GM19463 (cell line): Measurements from ENCODE around the gene CPLX3.

Experiments used
- ATAC-seq: cut with Tn5 transposase; IDR thresholded peaks from one replicate; pipeline ENCODE4 v1.9.1; 2021; ENCODE audit warnings: mild to moderate bottlenecking, moderate library complexity; ENCODE audit not compliant: unreplicated experiment

Gene CPLX3

DNA sequence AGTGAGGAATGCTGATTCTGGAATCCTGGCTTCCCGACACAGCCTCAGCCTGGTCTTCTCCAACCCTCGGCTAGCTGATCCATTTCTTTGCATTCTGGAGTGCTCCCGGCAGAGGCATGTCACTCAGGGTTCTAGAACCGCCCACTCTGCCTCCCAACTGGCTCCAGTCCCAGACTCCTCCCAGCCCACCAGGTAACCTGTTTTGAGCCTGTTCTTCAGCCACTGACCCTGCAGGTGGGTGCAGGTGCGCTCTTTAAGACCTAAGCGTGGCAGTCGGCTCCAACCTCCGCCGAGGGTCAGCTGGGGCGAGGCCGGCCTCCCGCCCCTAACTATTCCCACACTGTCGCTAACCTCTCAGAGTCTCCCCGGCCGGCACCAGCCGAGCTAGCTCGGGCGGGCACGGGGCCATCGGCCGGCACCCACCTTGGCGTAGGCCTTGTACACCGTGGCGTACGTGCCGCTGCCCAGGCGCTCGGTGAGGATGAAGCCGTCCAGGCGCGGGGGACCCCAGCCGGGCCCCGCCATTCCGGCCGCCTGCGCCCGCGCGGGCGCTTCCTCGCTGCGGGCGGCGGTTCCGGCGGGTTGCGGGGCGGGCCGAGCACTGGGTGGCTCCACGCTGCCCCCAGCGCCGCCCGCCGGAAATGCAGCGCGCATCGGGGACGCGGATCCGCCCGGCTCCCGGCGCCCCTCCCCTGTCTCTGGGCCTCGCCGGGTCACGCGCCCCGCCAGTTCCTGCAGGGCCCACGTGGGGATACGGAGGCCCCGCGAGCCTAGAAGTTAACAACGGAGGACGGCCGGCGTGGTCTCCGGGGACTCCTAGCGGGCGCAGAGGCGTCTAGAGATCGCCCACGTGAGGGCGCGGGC lies 16.4 kb downstream of the CPLX3 start, which contains the start of gene ULK3:
Gene ULK3, minus strand, starts transcription at position 576 of the 864 bp plus-strand sequence. Its CDS starts 51 bp downstream, at position 525.
- ATAC-seq: peak; percentile 88

DNA sequence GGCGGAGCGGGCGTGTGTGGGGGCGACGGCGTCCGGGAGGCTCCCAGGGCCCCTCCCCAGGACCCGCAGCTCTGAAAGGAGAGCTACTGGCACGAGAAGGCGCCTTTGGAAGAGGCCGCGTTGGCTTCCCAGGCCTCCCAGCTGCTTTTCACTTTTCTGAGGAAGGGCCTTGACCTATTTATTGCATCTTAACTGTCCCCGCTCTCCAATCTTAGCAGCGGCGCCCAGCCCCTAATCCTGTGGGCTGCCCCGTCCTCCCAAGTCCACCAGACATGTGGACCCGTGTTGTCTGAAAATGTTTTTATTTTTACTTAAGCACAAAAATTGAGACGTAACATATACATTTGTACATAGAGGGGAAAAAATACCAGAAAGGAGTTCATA lies 17.0 kb downstream of the CPLX3 start:
- no peak for ATAC-seq

DNA sequence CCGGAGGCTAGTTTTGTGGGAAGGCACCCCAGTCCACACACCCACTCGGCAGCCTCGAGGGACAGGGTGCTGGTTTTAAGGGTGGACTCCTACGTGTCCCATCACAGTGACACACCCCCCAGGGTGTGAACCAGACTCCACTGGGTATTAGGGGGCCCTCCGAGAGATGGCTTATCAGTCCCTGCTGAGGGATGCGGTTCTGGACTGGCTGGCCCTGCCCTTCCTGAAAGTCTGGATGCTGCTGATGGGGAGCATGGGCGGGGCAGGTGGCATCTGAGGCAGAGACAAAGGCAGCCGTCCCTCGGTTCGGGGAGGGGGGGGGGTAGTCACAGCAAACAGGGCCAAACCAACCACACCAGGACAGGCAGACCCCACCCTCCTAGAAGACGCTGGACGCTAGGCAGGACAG lies 17.5 kb downstream of the CPLX3 start:
- no peak for ATAC-seq

DNA sequence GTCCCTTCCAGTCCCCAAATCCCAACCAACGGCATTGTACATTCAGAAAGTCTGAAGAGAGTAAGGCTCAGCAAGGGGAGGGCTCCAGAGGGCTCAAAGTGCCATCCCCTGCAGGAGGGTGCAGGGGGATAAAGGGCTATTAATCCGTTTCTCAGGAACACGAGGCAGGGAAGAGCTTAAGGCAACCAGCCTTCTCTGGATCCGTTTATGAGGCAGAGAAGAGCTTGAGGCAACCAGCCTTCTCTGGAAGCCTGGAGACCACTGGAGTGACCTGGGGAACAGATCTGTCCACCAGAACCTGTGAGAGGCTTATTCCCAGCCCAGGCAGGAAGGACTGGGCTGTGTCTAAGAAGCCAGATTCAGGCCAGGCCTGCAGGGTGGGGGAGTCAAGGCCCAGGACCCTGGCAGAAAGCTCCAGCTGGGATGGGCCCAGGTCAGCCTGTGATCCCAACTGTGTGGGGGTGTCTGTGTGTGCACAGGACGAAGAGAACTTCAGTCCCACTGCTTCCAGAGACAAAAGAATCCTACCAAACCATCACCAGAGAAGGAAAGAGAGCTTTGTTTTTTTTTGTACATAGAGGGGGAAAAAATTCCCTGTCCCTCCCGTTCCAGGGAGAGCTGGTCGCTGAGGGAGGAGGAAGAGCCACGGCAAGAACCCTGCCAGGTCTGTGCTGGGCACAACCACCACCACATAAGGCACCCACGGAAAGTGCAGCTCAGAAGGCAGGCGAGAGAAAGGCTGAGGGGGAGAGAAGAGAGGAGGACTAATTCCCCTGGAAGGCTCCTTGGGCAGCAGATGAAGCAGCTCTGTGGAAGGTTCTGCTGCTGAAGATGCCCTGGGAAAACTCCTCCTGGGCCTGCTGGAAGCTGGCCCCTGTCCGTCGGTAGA lies 18.1 kb downstream of the CPLX3 start:
- ATAC-seq: no peak

DNA sequence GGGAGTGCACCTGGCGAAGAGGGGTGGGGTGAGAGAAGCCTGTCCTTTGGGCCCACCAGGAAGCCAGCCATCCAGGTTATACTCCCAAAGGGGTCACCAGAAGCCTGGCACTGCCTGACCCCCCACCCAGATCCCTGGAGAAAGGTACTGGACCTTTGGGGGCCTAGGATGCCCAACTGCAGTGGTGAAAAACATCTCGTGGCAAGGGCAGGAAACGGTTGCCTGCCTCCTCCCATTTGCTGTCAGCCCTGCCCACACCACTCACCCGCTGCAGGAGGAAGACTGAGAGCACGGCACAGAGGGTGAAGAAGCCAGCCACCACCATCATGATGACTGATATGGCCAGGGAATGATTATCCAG lies 18.8 kb downstream of the CPLX3 start:
- ATAC-seq: no peak

DNA sequence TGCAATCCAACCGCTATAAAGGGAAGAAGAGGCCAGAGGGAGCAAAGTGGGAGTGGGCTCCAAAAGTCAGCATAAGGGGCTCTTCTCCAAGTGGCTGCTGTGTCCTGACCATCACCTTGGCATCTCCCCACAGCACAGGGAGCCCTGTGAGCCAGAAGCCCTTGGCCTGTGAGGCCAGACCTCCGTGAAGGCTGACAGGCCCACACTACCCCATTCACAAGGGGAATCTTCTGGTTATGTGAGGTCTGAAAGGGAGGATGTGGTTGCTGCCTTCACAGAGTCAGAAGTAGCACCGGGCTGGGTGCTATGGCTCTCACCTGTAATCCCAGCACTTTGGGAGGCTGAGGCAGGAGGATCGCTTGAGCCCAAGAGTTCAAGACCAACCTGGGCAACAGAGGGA lies 19.2 kb downstream of the CPLX3 start:
- ATAC-seq: no peak

DNA sequence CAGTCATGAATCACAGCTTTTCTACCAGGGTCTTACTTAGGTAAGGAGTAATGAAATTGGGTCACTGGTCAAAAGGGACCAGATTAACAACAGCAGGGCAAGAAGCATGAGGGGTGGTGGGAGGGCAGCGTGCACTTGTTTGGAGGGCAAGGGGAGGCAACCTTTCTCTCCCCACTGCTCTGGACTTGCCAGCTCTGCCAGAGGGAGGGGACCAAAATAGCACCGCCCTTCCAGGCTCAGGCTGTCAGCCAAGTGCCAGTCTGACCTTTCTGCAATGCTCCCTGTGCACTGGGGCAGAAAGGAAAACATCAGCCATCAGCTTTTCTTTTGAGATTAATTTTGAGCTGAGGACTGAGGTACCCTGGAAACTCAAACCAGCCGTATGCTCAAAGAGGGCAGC lies 21.0 kb downstream of the CPLX3 start:
- no peak for ATAC-seq

DNA sequence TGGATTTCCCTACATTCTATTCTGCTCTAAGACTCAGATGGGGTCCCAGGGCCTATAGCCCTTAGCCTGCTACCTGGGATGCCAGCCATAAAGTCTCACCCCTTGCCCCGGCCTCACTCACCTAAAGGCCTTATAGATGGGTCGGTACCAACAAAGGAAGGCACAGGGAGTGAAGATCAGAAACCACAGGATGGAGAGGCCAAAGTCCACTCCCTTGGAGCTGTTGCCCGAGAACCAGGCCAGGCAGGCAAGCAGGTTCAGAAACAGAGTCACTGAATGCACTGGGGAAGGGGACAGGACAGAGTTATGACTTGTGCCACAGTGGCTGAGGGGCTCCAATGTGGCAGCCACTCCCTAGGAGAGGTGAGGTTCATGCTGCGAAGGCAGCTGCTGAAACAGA lies 24.0 kb downstream of the CPLX3 start:
- no peak for ATAC-seq

DNA sequence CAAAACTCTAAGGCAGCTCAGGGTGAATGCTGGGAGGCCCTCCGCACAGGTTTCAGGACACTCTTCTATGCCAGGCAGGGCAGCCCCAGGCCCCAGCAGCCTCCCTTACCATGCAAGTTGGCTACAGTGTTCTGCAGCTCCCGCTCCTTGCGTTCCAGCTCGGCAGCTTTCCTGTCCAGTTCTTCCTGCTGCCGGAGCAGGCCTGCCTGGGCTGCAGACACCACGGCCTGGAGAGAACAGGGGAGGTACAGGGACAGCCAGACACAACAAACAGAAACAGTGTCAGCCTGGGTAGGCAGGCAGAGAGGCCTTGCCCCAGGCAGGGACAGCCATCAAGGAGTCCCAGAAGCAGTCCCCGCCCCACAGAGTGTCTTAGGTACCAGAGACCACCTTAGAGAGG lies 25.5 kb downstream of the CPLX3 start:
- ATAC-seq: no peak

DNA sequence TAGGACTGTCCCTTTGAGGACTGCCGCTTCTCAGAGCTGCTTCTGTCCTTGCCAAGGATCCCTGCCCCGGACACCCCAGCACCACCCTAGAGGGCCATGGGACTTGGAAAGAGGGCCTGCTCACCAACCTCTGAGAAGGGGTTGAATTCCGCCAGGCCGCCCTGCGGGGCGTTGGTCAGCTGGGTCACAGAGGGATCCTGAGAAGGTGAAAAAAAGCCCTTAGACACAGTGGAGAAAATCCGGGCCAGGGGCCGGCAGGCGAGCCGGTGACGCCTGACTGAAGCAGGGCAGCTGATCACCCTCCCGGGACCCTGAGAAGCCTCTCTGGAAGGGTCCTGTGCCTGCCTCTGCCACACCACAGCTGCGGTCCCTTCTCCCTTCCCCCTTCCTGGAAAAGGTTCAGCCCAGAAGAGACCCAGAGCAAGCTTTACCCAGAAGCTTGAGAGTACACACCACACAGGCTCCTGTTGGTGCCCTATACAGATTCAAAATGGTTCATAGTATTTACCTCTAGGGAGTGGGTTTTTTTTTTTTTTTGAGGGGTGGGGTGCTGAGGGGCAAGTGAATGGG lies 28.1 kb downstream of the CPLX3 start:
- ATAC-seq: no peak

DNA sequence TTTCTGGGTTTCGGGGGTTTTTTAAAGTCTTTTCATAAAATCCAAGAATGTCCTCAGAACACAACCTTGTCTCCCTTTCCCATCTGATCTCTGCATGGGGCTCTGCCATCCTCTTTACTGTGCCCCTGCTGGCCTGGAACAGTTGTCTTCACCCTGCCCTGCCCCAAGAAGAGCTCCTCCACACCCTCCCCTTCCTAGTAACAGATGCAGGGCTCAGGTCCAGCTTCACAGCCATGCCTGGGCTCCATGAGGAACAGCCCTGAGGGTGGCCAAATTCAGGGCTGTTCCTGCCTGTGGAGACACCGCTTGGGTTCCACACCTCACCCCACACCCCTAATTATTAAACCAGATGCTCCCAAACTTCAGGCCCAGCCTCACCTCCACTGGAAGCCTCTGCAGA lies 29.4 kb downstream of the CPLX3 start:
- no peak for ATAC-seq

DNA sequence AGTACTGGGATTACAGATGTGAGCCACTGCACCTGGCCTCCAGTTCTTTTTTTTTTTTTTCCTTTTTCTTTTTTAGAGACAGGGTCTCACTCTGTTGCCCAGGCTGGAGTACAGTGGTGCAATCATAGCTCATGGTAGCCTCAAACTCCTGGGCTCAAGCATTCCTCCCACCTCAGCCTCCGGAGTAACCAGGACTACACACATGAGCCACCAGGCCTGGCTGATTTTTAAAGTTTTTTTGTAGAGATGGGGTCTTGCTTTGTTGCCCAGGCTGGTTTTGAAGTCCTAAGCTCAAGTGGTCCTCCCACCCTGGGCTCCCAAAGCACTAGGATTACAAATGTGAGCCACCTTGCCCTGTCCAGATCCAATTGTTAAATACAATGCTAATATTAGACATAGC lies 30.1 kb downstream of the CPLX3 start:
- ATAC-seq: no peak

DNA sequence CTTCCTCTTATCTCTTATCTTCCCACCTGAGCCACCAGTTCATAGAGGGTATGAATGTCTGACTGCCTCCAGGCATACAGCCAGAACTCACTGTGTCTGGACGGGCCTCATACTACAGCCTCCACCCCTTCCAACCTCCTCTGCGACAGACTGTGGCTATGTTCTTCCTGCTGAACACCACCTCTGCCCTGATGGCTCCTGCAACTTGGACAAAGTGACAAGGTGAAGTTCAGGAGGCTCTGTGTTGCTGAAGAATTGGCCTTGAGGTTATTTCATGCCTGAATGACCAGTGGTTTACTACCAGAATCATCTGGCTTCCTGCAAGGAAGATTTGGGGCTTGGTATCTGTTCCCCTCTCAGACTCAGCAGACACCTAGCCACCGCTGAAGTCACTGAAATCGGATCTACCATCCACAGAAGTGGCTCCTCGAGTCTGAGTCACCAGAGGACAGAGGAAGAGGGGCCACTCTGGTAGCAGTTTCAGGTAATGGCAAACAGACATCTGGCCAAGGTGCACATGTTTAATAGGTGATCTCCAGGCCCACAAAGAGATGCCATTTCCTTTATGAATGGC lies 30.7 kb downstream of the CPLX3 start:
- ATAC-seq: peak; percentile 78

DNA sequence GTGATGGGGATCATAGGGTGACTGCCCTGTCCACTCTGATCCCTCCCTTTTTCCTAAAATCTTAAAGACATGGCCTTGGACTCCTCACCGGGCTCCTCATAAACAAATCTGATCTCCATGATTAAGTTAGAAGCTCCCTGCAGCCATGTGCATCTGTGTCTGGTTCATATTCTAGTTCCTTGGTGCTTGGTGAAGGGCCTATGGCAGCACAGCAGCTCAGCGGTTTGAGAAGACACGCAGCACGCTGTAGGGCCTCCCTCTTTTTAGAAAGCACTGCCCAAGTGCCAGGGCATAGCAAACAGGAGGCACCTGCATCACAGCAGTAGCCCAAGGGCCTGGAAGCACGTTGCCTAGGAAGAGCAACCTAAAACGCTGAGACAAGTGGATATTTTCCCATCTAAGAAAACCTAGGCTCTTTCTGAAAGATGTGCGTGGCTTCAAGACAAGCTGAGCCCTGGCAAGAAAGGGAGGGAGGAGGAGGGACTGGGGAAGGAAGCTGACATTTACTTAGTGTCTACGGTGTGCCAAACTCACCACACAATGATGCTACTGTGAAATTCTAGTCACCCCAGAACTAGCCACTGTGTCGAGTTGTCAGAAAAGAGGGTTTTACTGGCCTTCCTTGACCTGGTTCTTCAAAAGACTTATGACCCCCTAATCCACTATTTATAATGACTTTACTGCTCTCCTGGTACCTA lies 31.4 kb downstream of the CPLX3 start:
- no peak for ATAC-seq

DNA sequence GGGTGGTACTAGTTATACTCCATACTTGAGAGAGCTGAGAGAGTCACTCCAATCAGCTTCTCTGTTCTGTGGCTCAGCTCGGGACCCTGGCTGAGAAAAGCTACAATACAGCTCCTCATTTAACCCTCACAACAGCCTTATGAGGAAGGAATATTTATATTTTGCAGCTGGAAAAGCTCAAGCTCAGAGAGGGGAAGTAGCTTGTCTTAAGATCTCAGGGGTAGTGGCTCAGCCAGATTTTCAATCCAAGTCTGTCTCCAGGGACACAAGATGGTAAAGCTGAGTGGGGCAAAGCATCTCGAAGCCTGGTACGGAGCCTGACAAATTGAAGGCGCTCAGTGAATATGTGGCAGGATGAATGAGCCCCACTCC lies 31.9 kb downstream of the CPLX3 start:
- ATAC-seq: no peak

DNA sequence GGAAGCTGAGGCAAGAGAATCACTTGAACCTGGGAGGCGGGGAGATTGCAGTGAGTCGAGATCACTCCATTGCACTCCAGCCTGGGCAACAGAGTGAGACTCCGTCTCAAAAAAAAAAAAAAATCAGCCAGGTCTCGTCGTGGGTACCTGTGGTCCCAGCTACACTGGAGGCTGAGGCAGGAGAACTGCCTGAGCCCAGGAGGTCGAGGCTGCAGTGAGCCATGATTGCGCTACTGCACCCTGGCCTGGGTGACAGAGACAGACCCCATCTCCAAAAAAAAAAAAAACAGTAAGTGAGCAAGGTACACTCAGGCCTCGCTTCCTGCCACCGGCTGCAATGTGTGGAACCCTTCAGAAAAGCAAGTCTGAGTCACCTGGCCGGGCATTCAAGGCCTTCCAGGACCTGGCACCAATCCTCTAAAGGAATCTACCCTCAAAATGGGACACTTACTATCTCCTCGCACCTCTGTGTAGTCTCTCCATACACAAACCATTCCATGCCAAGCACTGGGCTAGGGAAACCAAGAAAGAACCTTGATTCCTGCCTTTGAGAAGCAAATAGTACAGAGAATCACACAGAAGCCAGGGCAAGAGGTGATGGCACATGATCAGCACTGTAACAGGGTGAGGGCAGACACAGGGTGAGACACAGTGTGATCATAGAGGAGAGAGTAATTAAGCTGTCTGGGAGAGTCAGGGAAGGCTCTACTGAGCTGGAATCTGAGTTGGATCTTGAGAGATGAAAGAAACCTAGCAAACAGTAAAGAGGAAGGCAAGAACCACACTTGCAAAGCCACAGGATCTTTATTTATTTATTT lies 37.0 kb downstream of the CPLX3 start:
- no peak for ATAC-seq

DNA sequence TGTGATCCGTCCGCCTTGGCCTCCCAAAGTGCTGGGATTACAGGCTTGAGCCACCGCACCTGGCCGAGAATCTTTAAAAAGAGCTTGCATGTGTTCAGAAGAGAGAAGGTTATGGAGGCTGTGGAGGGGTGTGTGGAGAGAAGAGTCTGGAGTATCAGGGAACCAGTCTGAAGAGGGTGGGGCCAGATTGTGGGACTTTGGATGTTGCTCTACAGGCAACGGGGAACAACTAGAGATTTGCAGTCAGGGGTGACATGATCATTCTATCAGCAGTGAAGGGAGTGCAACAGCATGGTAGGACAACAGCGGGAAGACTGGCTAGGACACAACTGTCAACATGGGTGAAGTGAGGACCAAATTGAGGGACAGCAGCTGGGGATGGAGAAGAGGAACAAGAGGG lies 37.9 kb downstream of the CPLX3 start:
- ATAC-seq: no peak

DNA sequence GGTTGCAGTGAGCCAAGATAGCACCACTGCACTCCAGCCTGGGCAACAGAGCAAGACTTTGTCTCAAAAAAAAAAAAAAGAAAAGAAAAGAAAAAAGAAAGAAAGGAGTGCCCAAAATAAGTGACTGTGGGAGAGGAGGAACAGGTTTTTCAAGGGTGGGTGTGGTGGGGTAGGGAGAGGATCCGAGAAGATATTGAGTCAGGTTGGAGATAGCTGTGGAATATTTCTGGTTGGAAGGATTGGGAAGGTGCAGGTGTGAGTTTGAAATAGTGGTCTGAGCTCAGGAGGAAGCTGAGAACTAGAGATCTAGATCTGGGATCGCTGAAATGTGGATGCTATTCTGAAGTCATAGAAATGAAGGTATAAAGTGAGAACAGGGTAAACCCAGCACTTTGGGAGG lies 38.9 kb downstream of the CPLX3 start:
- ATAC-seq: no peak

DNA sequence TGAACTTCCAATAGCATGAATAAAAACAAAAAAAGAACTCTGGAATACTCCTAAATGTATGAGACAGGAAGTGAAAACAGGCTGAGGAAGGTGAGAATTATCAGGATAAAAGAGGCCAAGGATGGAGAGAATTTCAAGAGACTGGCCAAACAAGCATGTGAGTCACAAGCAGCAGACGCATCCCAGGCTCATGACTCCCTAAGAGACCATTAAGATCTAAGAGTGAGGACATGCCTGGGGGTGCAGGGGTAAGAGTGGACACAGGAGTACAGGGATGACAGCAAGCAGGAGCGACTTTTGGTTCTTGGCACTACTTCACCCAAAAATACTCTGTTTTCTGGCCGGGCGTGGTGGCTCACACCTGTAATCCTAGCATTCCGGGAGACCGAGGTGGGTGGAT lies 39.7 kb downstream of the CPLX3 start:
- no peak for ATAC-seq

DNA sequence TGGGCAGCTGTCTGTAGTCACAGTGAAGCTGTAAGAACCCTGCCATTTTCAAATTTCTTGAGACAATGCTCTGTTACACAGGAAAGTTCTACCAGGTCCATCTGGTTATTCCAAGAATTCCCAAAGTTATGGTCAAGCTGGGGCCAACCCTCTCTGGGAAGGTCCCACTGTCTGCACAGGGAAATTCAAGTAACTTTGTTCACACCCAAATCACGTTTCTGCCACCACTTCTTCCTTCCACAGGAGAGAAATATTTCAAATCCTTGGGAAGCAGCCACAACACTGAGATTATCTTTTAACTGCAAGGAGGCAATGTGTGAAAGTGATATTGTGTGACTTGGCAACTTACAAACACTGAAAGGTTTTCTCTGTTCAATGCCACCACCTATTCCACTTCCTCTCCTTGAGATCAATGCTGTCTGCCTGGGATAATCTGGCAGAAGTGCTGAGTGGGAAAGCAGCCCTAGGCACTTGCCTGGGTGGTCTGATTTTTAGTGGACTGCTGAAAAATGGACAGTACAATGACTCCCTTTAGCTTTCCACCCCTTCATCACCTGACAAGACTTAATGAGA lies 41.1 kb downstream of the CPLX3 start:
- no peak for ATAC-seq
